Progenitor cell of endocrine pancreas (in vitro differentiated cells): ENCODE measurements around the gene SH3PXD2A. TPM values are rescaled to one million over a fixed set of nuclear protein-coding genes. Genes with fewer than 3 reads are reported as not detected.
A peak's percentile ranks its signal among the peaks of the same experiment; 100 is the strongest.

Experiments used
- DNase-seq: peaks from one replicate; pipeline ENCODE4 v3.0.0; 2021; ENCODE audit warnings: low spot score; ENCODE audit not compliant: unreplicated experiment
- H3K27ac Mint-ChIP-seq: 2 replicates; pipeline ENCODE4 v1.8.0; 2021; ENCODE audit warnings: mild to moderate bottlenecking, moderate library complexity, mixed read lengths
- H3K27me3 Mint-ChIP-seq: 2 replicates; pipeline ENCODE4 v1.8.0; 2021; ENCODE audit warnings: mixed read lengths
- H3K36me3 Mint-ChIP-seq: 2 replicates; pipeline ENCODE4 v1.8.0; 2022; ENCODE audit warnings: mixed read lengths; ENCODE audit not compliant: insufficient read depth
- H3K4me1 Mint-ChIP-seq: 2 replicates; pipeline ENCODE4 v1.8.0; 2021; ENCODE audit warnings: low read depth, mixed read lengths
- H3K4me3 Mint-ChIP-seq: 2 replicates; pipeline ENCODE4 v1.8.0; 2021; ENCODE audit warnings: low read depth, mild to moderate bottlenecking, moderate library complexity, mixed read lengths
- H3K9me3 Mint-ChIP-seq: 2 replicates; pipeline ENCODE4 v1.8.0; 2021; ENCODE audit warnings: low read depth, mixed read lengths
- CTCF ChIP-seq: fragments of 200-600 bp; sonication (generic); IDR thresholded peaks from one replicate; pipeline ENCODE4 v1.5.0; 2021; ENCODE audit warnings: antibody characterized with exemption, mild to moderate bottlenecking; ENCODE audit not compliant: unreplicated experiment
- total RNA-seq: library from RNA; stranded (reverse); gene quantifications from 2 replicates; pipeline ENCODE4 v1.2.1, GENCODE V29; 2021

Gene SH3PXD2A
- total RNA-seq, 1 donor from 2014 or later = 28.0 TPM

DNA sequence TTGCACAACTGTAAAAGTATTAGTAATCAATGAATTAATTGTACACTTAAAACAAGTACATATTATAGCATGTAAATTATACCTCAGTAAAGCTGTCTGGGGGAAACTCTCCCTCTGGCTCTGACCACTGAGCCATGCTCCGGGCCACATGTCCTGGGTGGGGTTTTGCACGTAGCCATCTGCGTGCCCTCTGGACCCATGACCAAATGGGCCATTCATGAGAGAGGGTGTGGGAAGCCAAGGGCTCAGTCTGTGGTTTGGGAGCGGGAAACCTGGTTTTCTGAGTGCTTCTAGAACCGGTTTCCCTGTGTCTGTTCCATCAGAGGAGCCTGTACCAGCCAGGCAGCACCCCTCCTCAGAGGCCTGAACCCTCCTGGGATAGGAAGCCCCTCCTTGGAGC, 143.2 kb downstream of the SH3PXD2A start:
- peaks cover 4% of the 10 kb centered on the region for H3K4me1 Mint-ChIP-seq

DNA sequence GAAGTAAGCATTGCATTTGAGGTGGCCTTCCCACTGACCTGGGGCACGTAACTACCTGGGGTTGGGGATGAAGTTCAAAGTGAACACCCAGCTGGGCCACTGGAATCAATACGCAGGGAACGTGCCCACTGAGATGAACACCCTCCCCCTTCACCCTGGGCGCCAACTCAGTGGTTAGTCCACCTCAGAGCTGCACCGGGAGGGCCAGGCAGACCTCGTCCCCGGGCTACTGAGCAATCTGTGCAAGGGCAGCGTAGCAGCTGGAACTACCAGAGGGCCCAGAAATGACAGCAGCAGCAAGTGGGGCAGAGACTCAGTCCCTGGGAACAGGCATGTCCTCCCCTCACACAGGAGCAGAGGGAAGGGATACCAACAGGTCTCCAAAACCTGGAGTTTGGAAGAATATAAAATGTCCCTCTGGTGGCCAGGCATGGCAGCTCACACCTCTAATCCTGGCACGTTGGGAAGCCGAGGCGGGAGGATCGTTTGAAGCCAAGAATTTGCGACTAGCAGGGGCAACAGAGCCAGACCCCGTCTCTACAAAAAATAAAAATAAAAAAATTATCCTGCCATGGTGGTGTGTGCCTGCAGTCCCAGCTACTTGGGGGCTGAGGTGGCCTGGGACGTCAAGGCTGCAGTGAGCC, 143.9 kb downstream of the SH3PXD2A start:
- H3K36me3 Mint-ChIP-seq = peaks cover 2% of the 10 kb centered on the region
- peak; percentile 27 for TF ChIP-seq CTCF
- H3K27ac Mint-ChIP-seq = no peak overlapping the region
- H3K4me1 Mint-ChIP-seq = peaks cover 4% of the 10 kb centered on the region
- no peaks in the 10 kb centered on the region for H3K27me3 Mint-ChIP-seq
- no peaks in the 10 kb centered on the region for H3K9me3 Mint-ChIP-seq
- H3K4me3 Mint-ChIP-seq = no peak overlapping the region
- no peak for DNase-seq

More for the DNA sequence above, 143.2 kb downstream of the SH3PXD2A start:
- no peak overlapping the region for H3K4me3 Mint-ChIP-seq
- DNase-seq = no peak
- no peak overlapping the region for H3K27ac Mint-ChIP-seq
- no peaks in the 10 kb centered on the region for H3K27me3 Mint-ChIP-seq
- H3K36me3 Mint-ChIP-seq = peaks cover 2% of the 10 kb centered on the region
- H3K9me3 Mint-ChIP-seq = no peaks in the 10 kb centered on the region
- no peak for TF ChIP-seq CTCF

- no peak overlapping the region for H3K27ac Mint-ChIP-seq
- no peak for TF ChIP-seq CTCF
- no peaks in the 10 kb centered on the region for H3K4me1 Mint-ChIP-seq
- no peaks in the 10 kb centered on the region for H3K9me3 Mint-ChIP-seq
- H3K27me3 Mint-ChIP-seq = no peaks in the 10 kb centered on the region
- H3K36me3 Mint-ChIP-seq = no peaks in the 10 kb centered on the region
- no peak overlapping the region for H3K4me3 Mint-ChIP-seq
- DNase-seq = no peak
These were observed 144.9 kb downstream of the SH3PXD2A start for GRCh38 chr10:103710490-103710889.

DNA sequence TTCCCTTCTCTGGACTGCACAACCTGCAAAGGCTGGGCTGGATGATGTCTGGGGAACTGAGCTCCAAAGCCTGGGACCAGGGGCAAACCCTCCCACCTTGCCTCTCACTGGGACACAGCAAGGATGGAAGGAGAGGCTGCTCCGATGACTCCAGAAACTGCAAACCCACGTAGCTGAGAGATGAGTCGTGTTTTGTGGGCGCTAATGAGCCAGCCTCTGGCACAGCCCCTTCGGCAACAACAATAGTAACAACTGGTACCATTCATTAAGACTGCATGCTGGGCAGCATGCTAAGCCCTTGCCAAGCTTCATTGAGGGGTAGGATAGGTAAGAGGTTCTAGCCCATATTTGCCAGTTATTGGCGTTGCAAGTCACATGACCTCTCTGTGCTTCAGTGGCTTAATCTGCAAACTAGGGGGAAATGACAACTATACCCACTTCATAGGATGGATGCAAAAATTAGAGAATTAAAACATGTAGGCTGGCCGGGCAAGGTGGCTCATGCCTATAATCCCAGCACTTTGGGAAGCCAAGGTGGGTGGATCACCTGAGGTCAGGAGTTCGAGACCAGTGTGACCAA, 145.9 kb downstream of the SH3PXD2A start:
- no peak overlapping the region for H3K27ac Mint-ChIP-seq
- H3K36me3 Mint-ChIP-seq = no peaks in the 10 kb centered on the region
- no peaks in the 10 kb centered on the region for H3K9me3 Mint-ChIP-seq

GRCh38 chr10:103708627-103709288, 146.6 kb downstream of the SH3PXD2A start:
- no peaks in the 10 kb centered on the region for H3K36me3 Mint-ChIP-seq
- no peak overlapping the region for H3K27ac Mint-ChIP-seq
- no peaks in the 10 kb centered on the region for H3K4me1 Mint-ChIP-seq
- no peak for TF ChIP-seq CTCF
- H3K9me3 Mint-ChIP-seq = no peaks in the 10 kb centered on the region
- no peaks in the 10 kb centered on the region for H3K27me3 Mint-ChIP-seq
- DNase-seq = no peak
- H3K4me3 Mint-ChIP-seq = no peak overlapping the region

More for the DNA sequence above, 145.9 kb downstream of the SH3PXD2A start:
- no peaks in the 10 kb centered on the region for H3K4me1 Mint-ChIP-seq
- DNase-seq = no peak
- no peak overlapping the region for H3K4me3 Mint-ChIP-seq
- H3K27me3 Mint-ChIP-seq = no peaks in the 10 kb centered on the region
- no peak for TF ChIP-seq CTCF
